Measurements from ENCODE around the gene AFTPH. TPM values are rescaled to one million over a fixed set of nuclear protein-coding genes. Genes with fewer than 3 reads are reported as not detected.

Gene AFTPH
- total RNA-seq, 4 donors from 2014 or later = 51.7 to 56.7 (median 53.2) TPM

DNA sequence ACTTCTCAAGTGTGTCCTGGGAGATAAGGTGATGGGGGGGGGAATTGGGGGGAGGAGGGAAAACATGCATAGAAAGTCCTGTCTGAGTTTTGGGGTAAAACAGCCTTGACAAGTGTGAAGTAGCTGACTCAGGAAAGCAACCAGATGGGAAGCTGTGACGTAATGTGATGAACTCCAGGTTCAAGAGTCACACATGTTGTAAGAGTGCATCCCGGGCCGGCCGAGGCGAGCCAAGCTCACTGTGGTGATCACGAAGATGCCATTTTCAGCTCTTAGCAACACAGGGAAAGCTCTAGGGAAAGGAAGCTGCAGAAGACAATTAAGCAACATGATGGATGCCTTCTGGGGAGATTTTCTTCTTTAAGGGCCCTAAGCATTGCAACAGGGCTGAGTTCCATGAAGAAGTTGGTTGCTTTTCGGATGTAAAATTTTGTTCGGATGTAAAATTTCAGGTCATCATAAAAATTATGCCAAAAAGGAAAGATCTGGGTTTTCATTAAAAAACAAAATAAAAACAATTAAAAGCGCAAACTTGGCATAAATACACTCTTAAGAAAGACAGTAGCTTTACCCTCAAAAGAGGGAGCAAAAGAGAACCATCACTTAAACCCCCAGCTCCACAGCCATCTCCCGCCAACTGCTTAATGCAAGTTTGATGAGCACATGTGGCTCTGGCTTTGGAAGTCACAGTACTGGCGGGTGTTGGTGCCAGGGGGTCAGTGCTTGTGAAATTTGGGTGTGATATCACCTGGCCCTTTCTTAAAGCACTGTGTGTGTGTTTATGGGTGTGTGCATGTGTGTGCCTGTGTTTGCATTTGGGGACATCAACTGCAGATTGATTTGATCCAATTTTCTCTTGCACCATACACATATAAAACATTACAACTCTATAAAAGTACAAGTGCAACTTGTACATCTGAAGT is 110.5 kb downstream of the AFTPH start:
- DNase-seq = no peak
- H3K27ac ChIP-seq = no peak overlapping the region
- whole genome bisulfite sequencing, 2 donors = 94% methylated on average over 11 of the region's 11 CpGs
- H3K27me3 ChIP-seq = no peaks in the 10 kb centered on the region
- TF ChIP-seq, protein P1, sequence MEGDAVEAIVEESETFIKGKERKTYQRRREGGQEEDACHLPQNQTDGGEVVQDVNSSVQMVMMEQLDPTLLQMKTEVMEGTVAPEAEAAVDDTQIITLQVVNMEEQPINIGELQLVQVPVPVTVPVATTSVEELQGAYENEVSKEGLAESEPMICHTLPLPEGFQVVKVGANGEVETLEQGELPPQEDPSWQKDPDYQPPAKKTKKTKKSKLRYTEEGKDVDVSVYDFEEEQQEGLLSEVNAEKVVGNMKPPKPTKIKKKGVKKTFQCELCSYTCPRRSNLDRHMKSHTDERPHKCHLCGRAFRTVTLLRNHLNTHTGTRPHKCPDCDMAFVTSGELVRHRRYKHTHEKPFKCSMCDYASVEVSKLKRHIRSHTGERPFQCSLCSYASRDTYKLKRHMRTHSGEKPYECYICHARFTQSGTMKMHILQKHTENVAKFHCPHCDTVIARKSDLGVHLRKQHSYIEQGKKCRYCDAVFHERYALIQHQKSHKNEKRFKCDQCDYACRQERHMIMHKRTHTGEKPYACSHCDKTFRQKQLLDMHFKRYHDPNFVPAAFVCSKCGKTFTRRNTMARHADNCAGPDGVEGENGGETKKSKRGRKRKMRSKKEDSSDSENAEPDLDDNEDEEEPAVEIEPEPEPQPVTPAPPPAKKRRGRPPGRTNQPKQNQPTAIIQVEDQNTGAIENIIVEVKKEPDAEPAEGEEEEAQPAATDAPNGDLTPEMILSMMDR (IDR thresholded peaks at IDR 0.05) = no peak
- no peak for TF ChIP-seq POLR2A (IDR thresholded peaks at IDR 0.05)
- H3K9me3 ChIP-seq = no peaks in the 10 kb centered on the region
- intact Hi-C loops (cut with DNase I) = no loop called here
- H3K36me3 ChIP-seq = peaks cover 10 to 11% of the 10 kb centered on the region in 2 donors
- H3K4me1 ChIP-seq = peaks cover 0 to 21% of the 10 kb centered on the region in 2 donors
- H3K4me3 ChIP-seq (replicated peaks in 1 of 3) = no peak overlapping the region

DNA sequence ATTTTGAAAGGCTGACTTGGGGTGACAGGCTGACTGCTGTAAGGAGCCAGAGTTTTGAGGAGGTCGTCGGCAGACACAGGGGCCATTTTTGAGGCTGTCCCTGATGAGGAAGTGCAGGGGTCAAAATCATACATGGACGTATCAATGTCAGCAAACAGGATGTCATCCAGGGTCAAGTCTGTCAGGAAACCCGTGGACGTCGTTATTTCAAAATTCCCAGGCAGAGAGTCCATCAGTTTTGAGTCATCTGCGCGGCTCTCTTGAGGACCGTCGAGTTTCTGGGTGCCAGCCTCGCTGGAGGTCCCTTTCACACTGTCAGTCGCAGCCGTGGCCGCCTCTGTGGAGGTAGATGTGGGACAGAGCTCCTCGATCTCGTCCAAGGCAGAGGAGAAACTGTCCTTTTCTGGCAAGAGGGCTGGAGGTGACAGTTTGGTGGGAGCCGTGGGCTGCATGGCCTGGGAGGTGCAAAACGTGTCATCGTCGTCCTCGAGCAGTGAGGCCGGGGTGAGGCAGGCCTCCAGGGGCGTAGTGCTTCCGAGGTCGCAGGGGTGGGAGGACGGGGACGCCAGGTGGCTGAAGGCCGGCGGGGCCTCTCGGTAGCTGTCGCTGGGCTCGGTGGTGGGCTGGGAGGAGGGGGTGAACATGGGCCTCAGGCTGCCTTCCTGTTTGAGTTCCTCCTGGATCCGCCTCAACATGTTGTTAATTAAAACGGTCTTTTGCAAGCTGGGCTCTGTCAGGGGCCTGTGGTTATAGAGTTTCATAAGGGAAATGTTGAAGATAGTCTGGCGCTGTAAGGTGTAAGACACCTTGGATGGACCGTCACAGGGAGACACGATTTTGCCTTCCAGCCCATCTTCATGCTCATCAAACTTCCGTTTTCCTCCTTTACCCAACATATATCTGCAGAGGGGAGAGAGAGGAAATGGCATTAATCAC is 112.1 kb downstream of the AFTPH start:
- Histone ChIP-seq H3K36me3 (peaks cover 10 to 11% of the 10 kb centered on the region in 2 donors), H3K4me1 (peaks cover 12 to 36% of the 10 kb centered on the region in 2 donors), H3K27ac (no peak overlapping the region), H3K4me3 (replicated peaks in 1 of 3) (no peak overlapping the region), H3K27me3 (no peaks in the 10 kb centered on the region), H3K9me3 (no peaks in the 10 kb centered on the region)
- no peak for DNase-seq
- intact Hi-C loops (cut with DNase I) = no loop called here
- no peak for TF ChIP-seq POLR2A (IDR thresholded peaks at IDR 0.05)
- TF ChIP-seq, protein P1 (IDR thresholded peaks at IDR 0.05) = no peak
- 84 to 91% methylated on average over 37 to 38 of the region's 38 CpGs for WGBS, 2 donors

DNA sequence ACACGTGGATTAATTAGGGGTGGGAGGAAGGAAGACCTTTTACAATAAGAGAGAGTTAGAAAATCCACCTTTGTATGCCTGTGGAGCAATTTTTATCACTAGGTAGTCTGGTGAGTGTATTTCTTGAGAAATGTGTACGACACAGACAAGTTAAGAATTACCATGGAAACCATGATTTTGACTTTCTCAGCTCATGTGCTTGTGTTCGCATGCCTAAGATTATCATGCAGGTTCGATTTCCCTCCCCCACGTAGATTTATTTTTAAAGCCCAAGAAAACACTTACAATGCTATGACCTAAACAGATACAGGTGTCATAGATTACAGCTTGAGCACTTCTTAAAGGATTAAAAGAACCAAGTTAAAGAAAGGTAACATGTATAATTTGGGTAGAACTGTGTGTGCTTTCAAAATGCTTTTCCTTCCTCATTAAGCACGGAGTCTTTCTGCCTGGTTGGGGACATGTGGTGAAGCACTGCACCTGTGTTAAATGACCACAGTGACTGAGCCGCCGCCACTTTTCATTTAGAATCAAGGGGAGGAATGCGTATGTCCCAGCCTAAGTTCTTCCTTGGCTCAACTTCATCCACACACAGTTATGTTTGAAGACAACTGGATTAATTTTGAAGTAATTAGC is 113.0 kb downstream of the AFTPH start:
- intact Hi-C loops (cut with DNase I) = no loop called here
- DNase-seq = no peak
- 70 to 74% methylated on average over 9 of the region's 9 CpGs for WGBS, 2 donors
- TF ChIP-seq, protein P1 (IDR thresholded peaks at IDR 0.05) = no peak
- TF ChIP-seq POLR2A (IDR thresholded peaks at IDR 0.05) = no peak
- no peaks in the 10 kb centered on the region for H3K9me3 ChIP-seq
- peaks cover 10 to 11% of the 10 kb centered on the region in 2 donors for H3K36me3 ChIP-seq
- peaks cover 12 to 42% of the 10 kb centered on the region in 2 donors for H3K4me1 ChIP-seq
- no peak overlapping the region for H3K27ac ChIP-seq
- H3K27me3 ChIP-seq = no peaks in the 10 kb centered on the region
- no peak overlapping the region for H3K4me3 ChIP-seq (replicated peaks in 1 of 3)

DNA sequence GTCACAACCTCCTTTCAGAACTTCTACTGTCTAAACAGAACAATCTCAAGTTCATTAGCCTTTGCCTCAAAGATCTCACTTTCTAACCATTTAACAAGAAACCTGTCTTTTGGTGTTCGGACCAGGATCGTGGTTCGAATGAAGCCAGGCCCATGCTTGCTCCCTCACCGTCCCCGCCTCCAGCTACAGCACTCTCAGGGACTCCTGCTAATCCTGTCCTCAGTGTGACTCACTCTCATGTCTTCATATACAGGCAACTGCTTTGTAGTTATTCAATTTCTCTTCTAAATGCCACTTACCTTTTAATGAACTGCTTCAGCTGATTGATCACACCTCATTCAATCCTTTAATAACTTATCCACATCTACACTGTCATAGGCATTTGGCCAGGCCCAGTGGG is 113.8 kb downstream of the AFTPH start:
- H3K27ac ChIP-seq = no peak overlapping the region
- intact Hi-C loops (cut with DNase I) = no loop called here
- no peaks in the 10 kb centered on the region for H3K9me3 ChIP-seq
- no peak overlapping the region for H3K4me3 ChIP-seq (replicated peaks in 1 of 3)
- 94 to 97% methylated on average over 5 of the region's 5 CpGs for WGBS, 2 donors
- TF ChIP-seq, protein P1 (IDR thresholded peaks at IDR 0.05) = no peak
- TF ChIP-seq POLR2A (IDR thresholded peaks at IDR 0.05) = no peak
- peaks cover 17 to 50% of the 10 kb centered on the region in 2 donors for H3K4me1 ChIP-seq
- no peak for DNase-seq
- no peaks in the 10 kb centered on the region for H3K27me3 ChIP-seq
- peaks cover 10 to 11% of the 10 kb centered on the region in 2 donors for H3K36me3 ChIP-seq
